Measurements from ENCODE around the gene DPH5. TPM values are rescaled to one million over a fixed set of nuclear protein-coding genes. Genes with fewer than 3 reads are reported as not detected.
"Not testable (repeated sequence)": the region's sequence is repeated elsewhere in the genome, so short reads cannot be mapped to it uniquely, and the experiment has no call there.

Gene DPH5
- total RNA-seq, 2 donors from 2014 or later: 20.1 to 32.4 TPM

GRCh38 chr1:100950337-100950736, 75.2 kb downstream of the DPH5 start:
- TF ChIP-seq, protein P1, sequence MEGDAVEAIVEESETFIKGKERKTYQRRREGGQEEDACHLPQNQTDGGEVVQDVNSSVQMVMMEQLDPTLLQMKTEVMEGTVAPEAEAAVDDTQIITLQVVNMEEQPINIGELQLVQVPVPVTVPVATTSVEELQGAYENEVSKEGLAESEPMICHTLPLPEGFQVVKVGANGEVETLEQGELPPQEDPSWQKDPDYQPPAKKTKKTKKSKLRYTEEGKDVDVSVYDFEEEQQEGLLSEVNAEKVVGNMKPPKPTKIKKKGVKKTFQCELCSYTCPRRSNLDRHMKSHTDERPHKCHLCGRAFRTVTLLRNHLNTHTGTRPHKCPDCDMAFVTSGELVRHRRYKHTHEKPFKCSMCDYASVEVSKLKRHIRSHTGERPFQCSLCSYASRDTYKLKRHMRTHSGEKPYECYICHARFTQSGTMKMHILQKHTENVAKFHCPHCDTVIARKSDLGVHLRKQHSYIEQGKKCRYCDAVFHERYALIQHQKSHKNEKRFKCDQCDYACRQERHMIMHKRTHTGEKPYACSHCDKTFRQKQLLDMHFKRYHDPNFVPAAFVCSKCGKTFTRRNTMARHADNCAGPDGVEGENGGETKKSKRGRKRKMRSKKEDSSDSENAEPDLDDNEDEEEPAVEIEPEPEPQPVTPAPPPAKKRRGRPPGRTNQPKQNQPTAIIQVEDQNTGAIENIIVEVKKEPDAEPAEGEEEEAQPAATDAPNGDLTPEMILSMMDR (IDR thresholded peaks at IDR 0.05): no peak
- no peak overlapping the region for H3K9ac ChIP-seq (ENCODE audit: low read depth in 2 of 2, low read length in 2 of 2)

DNA sequence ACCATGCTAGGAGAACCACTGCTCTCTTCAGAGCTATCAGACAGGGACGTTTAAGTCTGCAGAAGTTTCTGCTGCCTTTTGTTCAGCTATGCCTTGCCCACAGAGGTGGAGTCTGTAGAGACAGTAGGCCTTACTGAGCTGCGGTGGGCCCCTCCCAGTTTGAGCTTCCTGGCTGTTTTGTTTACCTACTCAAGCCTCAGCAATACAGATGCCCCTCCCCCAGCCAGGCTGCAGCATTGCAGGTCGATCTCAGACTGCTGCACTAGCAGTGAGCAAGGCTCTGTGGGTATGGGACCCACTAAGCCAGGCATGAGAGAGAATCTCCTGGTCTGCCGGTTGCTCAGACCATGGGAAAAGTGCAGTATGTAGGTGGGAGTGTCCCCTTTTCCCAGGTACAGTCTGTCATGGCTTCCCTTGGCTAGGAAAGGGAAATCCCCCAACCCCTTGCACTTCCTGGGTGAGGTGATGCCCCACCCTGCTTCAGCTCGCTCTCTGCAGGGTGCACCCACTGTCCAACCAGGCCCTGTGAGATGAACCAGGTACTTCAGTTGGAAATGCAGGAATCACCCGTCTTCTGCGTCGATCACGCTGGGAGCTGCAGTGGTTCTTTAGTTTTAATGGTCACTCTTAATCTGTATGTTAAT, 75.9 kb downstream of the DPH5 start:
- DNase-seq: peak; percentile 85
- H3K9me3 ChIP-seq; H3K4me3 ChIP-seq; H3K36me3 ChIP-seq; H3K9ac ChIP-seq (ENCODE audit: low read depth in 2 of 2, low read length in 2 of 2); intact Hi-C loops (cut with DNase I); H3K27me3 ChIP-seq: not testable (repeated sequence)
- Histone ChIP-seq H3K4me1 (peaks cover 14% of the 10 kb centered on the region), H3K27ac (peak overlapping the region; percentile 36)

More at GRCh38 chr1:100950337-100950736, 75.2 kb downstream of the DPH5 start:
- Histone ChIP-seq H3K9me3 (no peaks in the 10 kb centered on the region), H3K36me3 (no peaks in the 10 kb centered on the region), H3K4me1 (peaks cover 14% of the 10 kb centered on the region), H3K27me3 (no peaks in the 10 kb centered on the region), H3K27ac (no peak overlapping the region), H3K4me3 (no peak overlapping the region)
- intact Hi-C loops (cut with DNase I): no loop called here
- DNase-seq: no peak

GRCh38 chr1:100948721-100949405, 76.7 kb downstream of the DPH5 start:
- H3K27me3 ChIP-seq; H3K36me3 ChIP-seq; H3K9me3 ChIP-seq; DNase-seq; H3K4me3 ChIP-seq; intact Hi-C loops (cut with DNase I); H3K9ac ChIP-seq (ENCODE audit: low read depth in 2 of 2, low read length in 2 of 2): not testable (repeated sequence)
- Histone ChIP-seq H3K27ac (peak overlapping the region; percentile 36), H3K4me1 (peaks cover 14% of the 10 kb centered on the region)

DNA sequence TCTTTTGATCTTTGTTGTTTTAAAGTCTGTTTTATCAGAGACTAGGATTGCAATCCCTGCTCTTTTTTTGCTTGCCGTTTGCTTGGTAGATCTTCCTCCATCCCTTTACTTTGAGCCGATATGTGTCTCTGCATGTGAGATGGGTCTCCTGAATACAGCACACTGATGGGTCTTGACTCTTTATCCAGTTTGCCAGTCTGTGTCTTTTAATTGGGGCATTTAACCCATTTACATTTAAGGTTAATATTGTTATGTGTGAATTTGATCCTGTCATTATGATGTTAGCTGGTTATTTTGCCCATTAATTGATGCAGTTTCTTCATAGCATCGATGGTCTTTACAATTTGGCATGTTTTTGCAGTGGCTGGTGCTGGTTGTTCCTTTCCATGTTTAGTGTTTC, 77.8 kb downstream of the DPH5 start:
- H3K27ac ChIP-seq; H3K36me3 ChIP-seq; H3K9me3 ChIP-seq; DNase-seq; H3K4me3 ChIP-seq; H3K9ac ChIP-seq (ENCODE audit: low read depth in 2 of 2, low read length in 2 of 2); intact Hi-C loops (cut with DNase I); H3K27me3 ChIP-seq: not testable (repeated sequence)
- peaks cover 14% of the 10 kb centered on the region for H3K4me1 ChIP-seq

DNA sequence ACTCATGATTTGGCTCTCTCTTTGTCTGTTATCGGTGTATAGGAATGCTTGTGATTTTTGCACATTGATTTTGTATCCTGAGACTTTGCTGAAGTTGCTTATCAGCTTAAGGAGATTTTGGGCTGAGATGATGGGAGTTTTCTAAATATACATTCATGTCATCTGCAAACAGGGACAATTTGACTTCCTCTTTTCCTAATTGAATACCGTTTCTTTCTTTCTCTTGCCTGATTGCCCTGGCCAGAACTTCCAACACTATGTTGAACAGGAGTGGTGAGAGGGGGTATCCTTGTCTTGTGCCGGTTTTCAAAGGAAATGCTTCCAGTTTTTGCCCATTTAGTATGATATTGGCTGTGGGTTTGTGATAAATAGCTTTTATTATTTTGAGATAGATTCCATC, 79.5 kb downstream of the DPH5 start:
- H3K9me3 ChIP-seq; H3K27me3 ChIP-seq; H3K9ac ChIP-seq (ENCODE audit: low read depth in 2 of 2, low read length in 2 of 2); H3K4me3 ChIP-seq; H3K36me3 ChIP-seq; intact Hi-C loops (cut with DNase I); DNase-seq; H3K27ac ChIP-seq: not testable (repeated sequence)
- H3K4me1 ChIP-seq: peaks cover 14% of the 10 kb centered on the region

GRCh38 chr1:100943533-100943932, 82.1 kb downstream of the DPH5 start:
- Histone ChIP-seq H3K4me3 (no peak overlapping the region), H3K36me3 (no peaks in the 10 kb centered on the region), H3K27ac (no peak overlapping the region), H3K27me3 (no peaks in the 10 kb centered on the region), H3K9me3 (no peaks in the 10 kb centered on the region), H3K4me1 (no peaks in the 10 kb centered on the region), H3K9ac (ENCODE audit: low read depth in 2 of 2, low read length in 2 of 2) (no peak overlapping the region)
- DNase-seq: no peak
- intact Hi-C loops (cut with DNase I): no loop called here
- TF ChIP-seq, protein P1 (IDR thresholded peaks at IDR 0.05): no peak

GRCh38 chr1:100942304-100943046, 83.1 kb downstream of the DPH5 start:
- Histone ChIP-seq H3K4me1 (no peaks in the 10 kb centered on the region), H3K9me3 (no peaks in the 10 kb centered on the region), H3K4me3 (no peak overlapping the region), H3K9ac (ENCODE audit: low read depth in 2 of 2, low read length in 2 of 2) (no peak overlapping the region), H3K36me3 (no peaks in the 10 kb centered on the region), H3K27ac (no peak overlapping the region), H3K27me3 (no peaks in the 10 kb centered on the region)
- TF ChIP-seq, protein P1 (IDR thresholded peaks at IDR 0.05): no peak
- intact Hi-C loops (cut with DNase I): no loop called here
- DNase-seq: no peak

Data from colonic mucosa (tissue), 4 donors.